Measurements from ENCODE around the gene THY1. TPM values are rescaled to one million over a fixed set of nuclear protein-coding genes. Genes with fewer than 3 reads are reported as not detected.
"Not testable (repeated sequence)": the region's sequence is repeated elsewhere in the genome, so short reads cannot be mapped to it uniquely, and the experiment has no call there.

The THY1 gene
- total RNA-seq, 4 donors from 2014 or later, result 14.1 to 43.4 (median 30.6) TPM

DNA sequence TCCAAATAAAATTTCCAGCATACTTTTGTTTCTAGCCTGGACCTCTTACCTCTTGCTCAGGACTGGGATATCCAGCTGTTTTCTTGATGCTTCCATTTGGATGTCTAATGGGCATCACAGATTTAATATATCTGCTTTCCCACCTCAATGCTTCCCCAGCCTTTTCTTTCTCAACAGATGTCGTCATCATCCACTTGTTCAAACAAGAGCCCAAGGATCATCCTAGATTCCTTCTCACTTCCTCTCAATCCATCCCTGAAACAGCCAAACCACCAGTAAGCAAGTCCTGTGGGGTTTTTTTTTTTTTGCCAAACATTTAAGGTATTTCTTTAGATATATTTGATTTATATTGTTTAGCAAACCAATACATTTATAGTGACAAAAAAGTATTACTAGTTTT, 12.5 kb downstream of the THY1 start:
- intact Hi-C loops (cut with DNase I), result no loop called here
- 84 to 93% methylated on average over 1 of the region's 1 CpG for WGBS, 2 donors
- DNase-seq, result no peak

DNA sequence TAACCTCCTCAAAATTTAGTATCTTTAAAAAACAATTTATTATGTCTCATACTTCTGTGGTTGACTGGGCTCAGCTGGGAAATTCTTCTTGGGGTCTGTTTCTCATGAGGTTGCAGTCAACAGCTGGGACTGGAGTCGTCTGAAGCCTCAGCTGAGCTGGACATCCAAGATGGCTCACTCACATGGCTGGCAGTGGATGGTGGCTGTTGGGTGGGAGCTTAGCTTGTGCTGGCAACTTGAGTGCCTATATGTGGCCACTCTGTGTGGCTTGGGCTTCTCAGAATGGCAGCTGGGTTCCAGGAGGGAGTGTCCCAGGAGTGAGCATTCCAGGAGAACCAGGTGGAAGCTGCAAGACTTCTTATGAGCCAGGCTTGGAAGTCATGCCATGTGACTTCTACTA, 13.2 kb downstream of the THY1 start:
- no peaks in the 10 kb centered on the region for H3K9me3 ChIP-seq
- no peak for TF ChIP-seq POLR2A (IDR thresholded peaks at IDR 0.05)
- TF ChIP-seq, protein P1, sequence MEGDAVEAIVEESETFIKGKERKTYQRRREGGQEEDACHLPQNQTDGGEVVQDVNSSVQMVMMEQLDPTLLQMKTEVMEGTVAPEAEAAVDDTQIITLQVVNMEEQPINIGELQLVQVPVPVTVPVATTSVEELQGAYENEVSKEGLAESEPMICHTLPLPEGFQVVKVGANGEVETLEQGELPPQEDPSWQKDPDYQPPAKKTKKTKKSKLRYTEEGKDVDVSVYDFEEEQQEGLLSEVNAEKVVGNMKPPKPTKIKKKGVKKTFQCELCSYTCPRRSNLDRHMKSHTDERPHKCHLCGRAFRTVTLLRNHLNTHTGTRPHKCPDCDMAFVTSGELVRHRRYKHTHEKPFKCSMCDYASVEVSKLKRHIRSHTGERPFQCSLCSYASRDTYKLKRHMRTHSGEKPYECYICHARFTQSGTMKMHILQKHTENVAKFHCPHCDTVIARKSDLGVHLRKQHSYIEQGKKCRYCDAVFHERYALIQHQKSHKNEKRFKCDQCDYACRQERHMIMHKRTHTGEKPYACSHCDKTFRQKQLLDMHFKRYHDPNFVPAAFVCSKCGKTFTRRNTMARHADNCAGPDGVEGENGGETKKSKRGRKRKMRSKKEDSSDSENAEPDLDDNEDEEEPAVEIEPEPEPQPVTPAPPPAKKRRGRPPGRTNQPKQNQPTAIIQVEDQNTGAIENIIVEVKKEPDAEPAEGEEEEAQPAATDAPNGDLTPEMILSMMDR (IDR thresholded peaks at IDR 0.05), result no peak
- H3K27me3 ChIP-seq, result no peaks in the 10 kb centered on the region
- WGBS, 2 donors, result 80 to 90% methylated on average over 1 of the region's 1 CpG
- intact Hi-C loops (cut with DNase I), result no loop called here
- no peak overlapping the region for H3K4me3 ChIP-seq (replicated peaks in 1 of 3)
- no peaks in the 10 kb centered on the region for H3K4me1 ChIP-seq
- no peaks in the 10 kb centered on the region for H3K36me3 ChIP-seq
- H3K27ac ChIP-seq, result no peak overlapping the region
- DNase-seq, result no peak

More for the DNA sequence above, 12.5 kb downstream of the THY1 start:
- Histone ChIP-seq H3K4me3 (replicated peaks in 1 of 3) (no peak overlapping the region), H3K9me3 (no peaks in the 10 kb centered on the region), H3K4me1 (no peaks in the 10 kb centered on the region), H3K27me3 (no peaks in the 10 kb centered on the region), H3K27ac (no peak overlapping the region), H3K36me3 (no peaks in the 10 kb centered on the region)
- no peak for TF ChIP-seq POLR2A (IDR thresholded peaks at IDR 0.05)
- TF ChIP-seq, protein P1 (IDR thresholded peaks at IDR 0.05), result no peak

DNA sequence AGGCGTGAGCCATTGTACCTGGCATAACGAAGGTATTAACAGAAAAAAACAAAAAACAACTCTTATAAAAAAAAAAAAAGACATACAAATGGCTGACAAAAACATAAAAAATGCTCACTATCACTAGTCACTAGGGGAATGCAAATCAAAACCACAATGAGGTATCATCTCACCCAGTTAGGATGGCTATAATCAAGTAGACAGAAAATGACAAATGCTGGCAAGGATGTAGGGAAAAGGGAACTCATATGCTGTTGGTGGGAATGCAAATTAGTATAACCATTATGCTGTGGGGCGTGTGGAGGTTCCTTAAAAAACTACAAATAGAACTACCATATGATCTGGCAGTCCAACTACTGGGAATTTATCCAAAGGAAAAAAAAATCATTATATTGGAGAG, 17.0 kb downstream of the THY1 start:
- WGBS, 2 donors, result 92 to 96% methylated on average over 3 of the region's 3 CpGs
- Histone ChIP-seq H3K36me3 (no peaks in the 10 kb centered on the region), H3K9me3 (no peaks in the 10 kb centered on the region), H3K4me3 (replicated peaks in 1 of 3) (no peak overlapping the region), H3K4me1 (no peaks in the 10 kb centered on the region), H3K27me3 (no peaks in the 10 kb centered on the region), H3K27ac (no peak overlapping the region)
- no peak for TF ChIP-seq POLR2A (IDR thresholded peaks at IDR 0.05)
- TF ChIP-seq, protein P1 (IDR thresholded peaks at IDR 0.05), result no peak
- no peak for DNase-seq
- intact Hi-C loops (cut with DNase I), result no loop called here

DNA sequence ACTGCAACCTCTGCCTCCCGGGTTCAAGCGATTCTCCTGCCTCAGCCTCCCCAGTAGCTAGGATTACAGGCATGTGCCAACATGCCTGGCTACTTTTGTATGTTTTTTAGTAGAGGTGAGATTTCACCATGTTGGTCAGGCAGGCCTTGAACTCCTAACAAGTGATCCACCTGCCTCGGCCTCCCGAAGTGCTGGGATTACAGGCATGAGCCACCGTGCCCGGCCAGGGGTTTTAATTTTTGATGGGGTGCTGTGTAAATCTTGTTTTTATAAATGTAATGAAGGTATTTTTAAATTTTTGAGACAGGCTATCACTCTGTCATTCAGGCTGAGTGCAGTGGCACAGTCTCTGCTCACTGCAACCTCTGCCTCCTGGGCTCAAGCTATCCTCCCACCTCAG, 17.5 kb downstream of the THY1 start:
- H3K36me3 ChIP-seq; H3K4me1 ChIP-seq; intact Hi-C loops (cut with DNase I); H3K4me3 ChIP-seq (replicated peaks in 1 of 3); DNase-seq; H3K27ac ChIP-seq; H3K9me3 ChIP-seq; H3K27me3 ChIP-seq: not testable (repeated sequence)
- 89 to 93% methylated on average over 6 of the region's 6 CpGs for WGBS, 2 donors

DNA sequence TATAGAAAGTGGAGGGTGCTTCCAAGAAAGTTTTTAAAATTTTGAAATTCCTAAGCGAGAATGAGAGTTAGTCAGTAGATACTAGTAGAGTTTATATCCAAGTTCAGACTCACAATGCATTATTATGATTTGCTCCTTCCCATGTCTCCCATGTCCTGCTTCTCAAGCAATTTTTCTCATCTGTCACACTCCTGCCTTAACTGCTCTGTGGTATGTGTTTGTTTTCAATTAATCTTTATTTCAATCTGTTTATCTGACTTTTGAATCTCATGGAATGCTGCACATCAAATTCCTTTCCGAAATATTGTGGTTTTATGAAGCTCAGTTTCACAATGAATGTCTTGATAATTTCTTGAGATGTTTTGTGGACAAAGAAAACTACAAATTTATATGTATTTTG, 18.1 kb downstream of the THY1 start:
- H3K27me3 ChIP-seq, result no peaks in the 10 kb centered on the region
- intact Hi-C loops (cut with DNase I), result no loop called here
- H3K4me1 ChIP-seq, result no peaks in the 10 kb centered on the region
- no peak overlapping the region for H3K27ac ChIP-seq
- H3K36me3 ChIP-seq, result no peaks in the 10 kb centered on the region
- no peaks in the 10 kb centered on the region for H3K9me3 ChIP-seq
- TF ChIP-seq, protein P1 (IDR thresholded peaks at IDR 0.05), result no peak
- TF ChIP-seq POLR2A (IDR thresholded peaks at IDR 0.05), result no peak
- H3K4me3 ChIP-seq (replicated peaks in 1 of 3), result no peak overlapping the region
- 87% methylated on average over 2 of the region's 2 CpGs for WGBS, 2 donors
- DNase-seq, result no peak

DNA sequence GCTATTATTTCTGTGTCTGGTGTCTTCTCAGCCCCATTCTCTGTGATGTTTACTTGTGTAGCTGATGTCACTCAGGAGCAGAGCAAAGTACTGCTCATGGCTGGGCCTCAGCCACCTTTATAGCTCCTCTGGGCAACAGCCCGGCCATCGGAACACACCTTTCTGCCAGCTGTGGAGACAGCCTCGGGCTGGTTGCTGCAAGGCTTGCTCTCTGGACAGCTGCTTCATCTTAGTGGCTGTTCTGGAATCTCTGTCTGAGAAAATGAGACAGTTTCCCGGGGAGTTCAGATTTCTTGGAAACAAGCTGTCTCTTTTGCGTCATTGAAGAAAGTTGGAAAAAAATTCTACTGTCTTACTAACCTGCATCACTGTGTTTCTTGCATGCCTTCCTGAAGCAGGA, 20.0 kb downstream of the THY1 start:
- H3K27ac ChIP-seq, result no peak overlapping the region
- no peak for TF ChIP-seq POLR2A (IDR thresholded peaks at IDR 0.05)
- TF ChIP-seq, protein P1 (IDR thresholded peaks at IDR 0.05), result no peak

More for the DNA sequence above, 20.0 kb downstream of the THY1 start:
- intact Hi-C loops (cut with DNase I), result no loop called here
- DNase-seq, result no peak
- Histone ChIP-seq H3K9me3 (no peaks in the 10 kb centered on the region), H3K4me1 (no peaks in the 10 kb centered on the region), H3K27me3 (no peaks in the 10 kb centered on the region), H3K36me3 (no peaks in the 10 kb centered on the region), H3K4me3 (replicated peaks in 1 of 3) (no peak overlapping the region)
- WGBS, 2 donors, result 76 to 90% methylated on average over 5 of the region's 5 CpGs

Measured in thyroid gland (tissue), 4 donors.